Upper lobe of left lung (tissue), 6 donors: ENCODE results near the gene NPC2. TPM values are rescaled to one million over a fixed set of nuclear protein-coding genes. Genes with fewer than 3 reads are reported as not detected.

ENCODE experiments used
- ATAC-seq, 2 donors: fragments of 200-7000 bp; cut with Tn5 transposase; one replicate each; pipeline ENCODE4 v1.9.1; 2022; ENCODE audit warnings: mild to moderate bottlenecking in 2 of 2, moderate library complexity in 2 of 2; ENCODE audit not compliant: low FRiP score in 2 of 2
- DNase-seq, 2 donors: peaks; one replicate each; pipeline ENCODE4 v3.0.0-alpha.2; 2019 to 2020
- H3K27ac ChIP-seq, 4 donors: fragments of 200-600 bp; sonication (generic); one replicate each; pipeline ENCODE4 v1.5.1; 2016 to 2019
- H3K27me3 ChIP-seq, 4 donors: fragments of 200-600 bp; sonication (generic); one replicate each; pipeline ENCODE4 v1.5.1; 2017 to 2019
- H3K36me3 ChIP-seq, 4 donors: fragments of 200-600 bp; sonication (generic); one replicate each; pipeline ENCODE4 v1.5.1; 2016 to 2019
- H3K4me1 ChIP-seq, 4 donors: fragments of 200-600 bp; sonication (generic); one replicate each; pipeline ENCODE4 v1.5.1; 2018 to 2019
- H3K4me3 ChIP-seq, 4 donors: fragments of 200-600 bp; sonication (generic); one replicate each; pipeline ENCODE4 v1.5.1; 2017 to 2019; ENCODE audit warnings: mild to moderate bottlenecking in 2 of 4, moderate library complexity in 1 of 4
- H3K9me3 ChIP-seq, 4 donors: fragments of 200-600 bp; sonication (generic); one replicate each; pipeline ENCODE4 v1.5.1; 2018 to 2019
- CTCF ChIP-seq, 6 experiments: fragments of 450-650 bp in 4 of 6; fragments of 200-600 bp in 2 of 6; sonication (generic) in 2 of 6; IDR thresholded peaks; one replicate each; pipeline ENCODE4 v1.5.1; 2016 to 2019; ENCODE audit warnings: antibody characterized with exemption in 6 of 6
- EP300 ChIP-seq, 4 donors: sonication (generic); formaldehyde crosslinking; IDR thresholded peaks; one replicate each; pipeline ENCODE4 v1.5.1; 2017; ENCODE audit warnings: antibody characterized with exemption in 4 of 4, control low read depth in 2 of 4
- POLR2A ChIP-seq, 4 donors: fragments of 450-650 bp; IDR thresholded peaks; one replicate each; pipeline ENCODE4 v1.5.1; 2016 to 2017; ENCODE audit warnings: antibody characterized with exemption in 4 of 4, mild to moderate bottlenecking in 2 of 4
- POLR2AphosphoS5 ChIP-seq, 2 donors: sonication (generic); formaldehyde crosslinking; IDR thresholded peaks; one replicate each; pipeline ENCODE4 v1.5.1; 2017; ENCODE audit warnings: antibody characterized with exemption in 2 of 2
- WGBS, 2 donors: methylation state at CpG; one replicate each; pipeline ENCODE4 v1.1.5; 2017 to 2018; 5-methylcytosine and 5-hydroxymethylcytosine counted together
- total RNA-seq, 6 donors: library from RNA; depleted of rRNA in 4 of 6; stranded (reverse); fragments of >200 nt in 4 of 6; gene quantifications; one replicate each; pipeline versions ENCODE4 v1.1.0 to v1.2.1, GENCODE V29; 2016 to 2021
- donor health status: DM: no; HTN: no; CAD: no; lungs with moderate emphysema.
- donor health status: DM: no; HTN: yes; CAD: no; lungs with severe emphysema.

The NPC2 gene
- total RNA-seq, 6 donors from 2014 or later, result 351 to 1,281 (median 524) TPM

GRCh38 chr14:74469548-74470518, 23.3 kb downstream of the NPC2 start:
- DNase-seq (no peak), ATAC-seq (no peak)
- Histone ChIP-seq H3K27me3 (no peaks in the 10 kb centered on the region), H3K4me3 (no peak overlapping the region), H3K36me3 (peaks cover 0 to 30% (median 22%) of the 10 kb centered on the region in 4 donors), H3K9me3 (no peaks in the 10 kb centered on the region), H3K4me1 (peaks cover 0 to 22% (median 14%) of the 10 kb centered on the region in 4 donors), H3K27ac (peak overlapping the region in 1 of 4 donors; percentile 2)
- TF ChIP-seq POLR2A (IDR thresholded peaks at IDR 0.05) (no peak), CTCF (IDR thresholded peaks at IDR 0.05) (no peak), POLR2AphosphoS5 (IDR thresholded peaks at IDR 0.05) (no peak), EP300 (IDR thresholded peaks at IDR 0.05) (no peak)
- 51 to 60% methylated on average over 7 of the region's 7 CpGs for WGBS, 2 donors

- no peak overlapping the region for H3K4me3 ChIP-seq
- 92 to 98% methylated on average over 3 of the region's 3 CpGs for WGBS, 2 donors
- H3K36me3 ChIP-seq, result peaks cover 0 to 19% (median 11%) of the 10 kb centered on the region in 4 donors
- no peaks in the 10 kb centered on the region for H3K9me3 ChIP-seq
- TF ChIP-seq POLR2AphosphoS5 (IDR thresholded peaks at IDR 0.05) (no peak), CTCF (IDR thresholded peaks at IDR 0.05) (no peak), EP300 (IDR thresholded peaks at IDR 0.05) (no peak), POLR2A (IDR thresholded peaks at IDR 0.05) (no peak)
- H3K4me1 ChIP-seq, result peaks cover 0 to 28% (median 14%) of the 10 kb centered on the region in 4 donors
- DNase-seq (no peak), ATAC-seq (no peak)
- no peaks in the 10 kb centered on the region for H3K27me3 ChIP-seq
- peak overlapping the region in 1 of 4 donors; percentile 49 for H3K27ac ChIP-seq
Observed at GRCh38 chr14:74468513-74468912, 24.6 kb downstream of the NPC2 start.

GRCh38 chr14:74465335-74465734, 27.8 kb downstream of the NPC2 start:
- Histone ChIP-seq H3K27me3 (no peaks in the 10 kb centered on the region), H3K9me3 (no peaks in the 10 kb centered on the region), H3K4me3 (no peak overlapping the region), H3K27ac (no peak overlapping the region), H3K36me3 (peaks cover 0 to 6% (median 1%) of the 10 kb centered on the region in 4 donors), H3K4me1 (peaks cover 0 to 33% (median 10%) of the 10 kb centered on the region in 4 donors)
- 79 to 91% methylated on average over 2 of the region's 2 CpGs for whole genome bisulfite sequencing, 2 donors
- TF ChIP-seq POLR2AphosphoS5 (IDR thresholded peaks at IDR 0.05) (no peak), EP300 (IDR thresholded peaks at IDR 0.05) (no peak), POLR2A (IDR thresholded peaks at IDR 0.05) (no peak), CTCF (IDR thresholded peaks at IDR 0.05) (no peak)
- DNase-seq (no peak), ATAC-seq (no peak)

GRCh38 chr14:74464785-74465184, 28.3 kb downstream of the NPC2 start:
- Histone ChIP-seq H3K4me3 (no peak overlapping the region), H3K36me3 (peaks cover 0 to 4% (median 0%) of the 10 kb centered on the region in 4 donors), H3K27me3 (no peaks in the 10 kb centered on the region), H3K4me1 (peaks cover 0 to 28% (median 5%) of the 10 kb centered on the region in 4 donors), H3K9me3 (no peaks in the 10 kb centered on the region), H3K27ac (no peak overlapping the region)
- TF ChIP-seq EP300 (IDR thresholded peaks at IDR 0.05) (no peak), CTCF (IDR thresholded peaks at IDR 0.05) (no peak)
- ATAC-seq, result no peak
- WGBS, 2 donors, result 67 to 93% methylated on average over 1 to 3 of the region's 3 CpGs
- no peak for DNase-seq
